Cardiac fibroblast (primary cell): Measurements from ENCODE around the gene CDC42SE2.
"Not testable (repeated sequence)": the region's sequence is repeated elsewhere in the genome, so short reads cannot be mapped to it uniquely, and the experiment has no call there.

Source experiments
- DNase-seq, 2 donors: peaks; one replicate each; pipeline versions ENCODE4 v3.0.0 to v3.0.0-alpha.2; 2010; ENCODE audit warnings: low read depth in 2 of 2
- H3K4me3 ChIP-seq, 2 donors: replicated peaks in 1 of 2; 1 replicate in 1 of 2; 2 replicates in 1 of 2; pipeline ENCODE4 v1.5.1; 2011; ENCODE audit warnings: low read depth in 2 of 2, low read length in 2 of 2, mild to moderate bottlenecking in 2 of 2, moderate library complexity in 1 of 2
- CTCF ChIP-seq: IDR thresholded peaks from one replicate; pipeline ENCODE4 v1.5.1; 2011; ENCODE audit warnings: low read depth, mild to moderate bottlenecking, low read length, inconsistent platforms

CDC42SE2 gene

GRCh38 chr5:131276072-131276471 is 12.2 kb downstream of the CDC42SE2 start:
- no peak for TF ChIP-seq CTCF
- no peak overlapping the region for H3K4me3 ChIP-seq
- no peak for DNase-seq

- no peak for TF ChIP-seq CTCF
- H3K4me3 ChIP-seq = no peak overlapping the region
- no peak for DNase-seq
These were observed 13.6 kb downstream of the CDC42SE2 start for GRCh38 chr5:131277447-131277846.

GRCh38 chr5:131277875-131278740 is 14.3 kb downstream of the CDC42SE2 start:
- H3K4me3 ChIP-seq = no peak overlapping the region
- no peak for DNase-seq
- no peak for TF ChIP-seq CTCF

GRCh38 chr5:131278741-131279124 is 14.9 kb downstream of the CDC42SE2 start:
- not testable (repeated sequence) for DNase-seq, H3K4me3 ChIP-seq

- TF ChIP-seq CTCF = no peak
These were observed 15.4 kb downstream of the CDC42SE2 start for GRCh38 chr5:131279204-131279603.

GRCh38 chr5:131280417-131280816 is 16.6 kb downstream of the CDC42SE2 start:
- TF ChIP-seq CTCF = no peak
- peak; percentile 46 to 55 for DNase-seq
- H3K4me3 ChIP-seq = no peak overlapping the region

More at GRCh38 chr5:131279204-131279603, 15.4 kb downstream of the CDC42SE2 start:
- no peak overlapping the region for H3K4me3 ChIP-seq
- DNase-seq = no peak

- TF ChIP-seq CTCF = no peak
- no peak overlapping the region for H3K4me3 ChIP-seq
- peak in 1 of 2 donors; percentile 24 for DNase-seq
These were observed 17.4 kb downstream of the CDC42SE2 start for GRCh38 chr5:131281133-131281867.
